PC-9 (cell line): ENCODE measurements around the gene ZNF618.

Experiments
- EZH2 ChIP-seq: fragments of 200-600 bp; sonication (generic); IDR thresholded peaks from 2 replicates; pipeline ENCODE4 v1.8.0; 2017; ENCODE audit warnings: antibody characterized with exemption, low read depth
- TF ChIP-seq, protein P1 (sequence below): fragments of 200-600 bp; sonication (generic); conservative IDR thresholded peaks from 2 replicates; pipeline ENCODE4 v1.6.1; 2017; ENCODE audit warnings: mixed run types, antibody characterized with exemption, mild to moderate bottlenecking, moderate library complexity

DNA sequence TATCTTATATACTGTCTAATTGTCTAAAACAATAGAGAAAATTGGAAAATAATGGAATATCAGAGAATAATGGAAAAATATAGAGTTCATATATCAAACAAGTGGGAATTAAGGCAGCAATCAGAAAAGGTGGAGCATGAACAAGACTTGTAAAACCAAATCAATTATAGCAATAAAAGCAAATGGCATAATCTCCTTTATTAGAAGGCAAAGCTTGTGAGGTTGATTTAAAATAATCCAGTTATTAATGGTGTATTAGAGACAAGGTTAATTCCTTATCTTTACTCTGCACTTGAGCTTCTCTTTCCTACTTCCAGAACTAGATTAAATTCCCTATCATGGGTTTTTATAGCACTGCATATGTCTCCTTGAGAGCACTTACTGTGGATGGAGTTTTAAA is 137.9 kb downstream of the ZNF618 start:
- TF ChIP-seq, protein P1, sequence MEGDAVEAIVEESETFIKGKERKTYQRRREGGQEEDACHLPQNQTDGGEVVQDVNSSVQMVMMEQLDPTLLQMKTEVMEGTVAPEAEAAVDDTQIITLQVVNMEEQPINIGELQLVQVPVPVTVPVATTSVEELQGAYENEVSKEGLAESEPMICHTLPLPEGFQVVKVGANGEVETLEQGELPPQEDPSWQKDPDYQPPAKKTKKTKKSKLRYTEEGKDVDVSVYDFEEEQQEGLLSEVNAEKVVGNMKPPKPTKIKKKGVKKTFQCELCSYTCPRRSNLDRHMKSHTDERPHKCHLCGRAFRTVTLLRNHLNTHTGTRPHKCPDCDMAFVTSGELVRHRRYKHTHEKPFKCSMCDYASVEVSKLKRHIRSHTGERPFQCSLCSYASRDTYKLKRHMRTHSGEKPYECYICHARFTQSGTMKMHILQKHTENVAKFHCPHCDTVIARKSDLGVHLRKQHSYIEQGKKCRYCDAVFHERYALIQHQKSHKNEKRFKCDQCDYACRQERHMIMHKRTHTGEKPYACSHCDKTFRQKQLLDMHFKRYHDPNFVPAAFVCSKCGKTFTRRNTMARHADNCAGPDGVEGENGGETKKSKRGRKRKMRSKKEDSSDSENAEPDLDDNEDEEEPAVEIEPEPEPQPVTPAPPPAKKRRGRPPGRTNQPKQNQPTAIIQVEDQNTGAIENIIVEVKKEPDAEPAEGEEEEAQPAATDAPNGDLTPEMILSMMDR, result no peak
- TF ChIP-seq EZH2, result no peak
